NCI-H446 (cell line): ENCODE results near the gene CCPG1.

Experiments used
- DNase-seq, 2 experiments: peaks; one replicate each; lab custom pipeline; 2025; lab: John Stamatoyannopoulos, UW

The CCPG1 gene

GRCh38 chr15:55318588-55319494 lies 89.3 kb downstream of the CCPG1 start, which contains the start of the genes PIGB and PIGBOS1:
Gene PIGB (plus strand): TSS chr15:55319222. CDS start chr15:55319251, 29 bp downstream.
Gene PIGBOS1 (minus strand): TSS chr15:55319123. CDS start chr15:55317792, 1,331 bp downstream.
- DNase-seq, result peak; percentile 53 to 78
